Measurements from ENCODE around the gene TCEAL9. TPM values are rescaled to one million over a fixed set of nuclear protein-coding genes. Genes with fewer than 3 reads are reported as not detected.

TCEAL9 gene
- total RNA-seq = 93.4 and 105 TPM in 2 replicates

GRCh38 chrX:103356130-103356798 is at the start of gene TCEAL9:
TCEAL9 (plus strand) TSS chrX:103356506; CDS start chrX:103357685, 1,179 bp downstream.

GRCh38 chrX:103310555-103311398 is 45.5 kb upstream of the TCEAL9 start, which contains the start of gene BEX2:
BEX2 (minus strand) TSS chrX:103310990; CDS start chrX:103309976, 1,014 bp downstream.

GRCh38 chrX:103329991-103330390 is 26.3 kb upstream of the TCEAL9 start, which contains the start of gene TCEAL7:
TCEAL7 (plus strand) TSS chrX:103330239; CDS start chrX:103331404, 1,165 bp downstream.

GRCh38 chrX:103376118-103376978 is 20.0 kb downstream of the TCEAL9 start, which contains the start of gene BEX3:
BEX3 (plus strand) TSS chrX:103376538; CDS start chrX:103377522, 984 bp downstream.

Small RNAs within 50 kb of the gene (small RNA-seq; reads per million reads assigned to genes)
- not detected for gene Z92846.1

Other genes starting within 250 kb of the TCEAL9 start
- 15.7 and 17.0 TPM in 2 replicates for gene BEX4, start 141.4 kb upstream of the TCEAL9 start, total RNA-seq
- gene TCEAL8, start 101.4 kb upstream of the TCEAL9 start, total RNA-seq = 74.5 and 80.4 TPM in 2 replicates
- not detected in 2 replicates for gene TCEAL5, start 79.8 kb upstream of the TCEAL9 start, total RNA-seq
- gene BEX2, start 45.5 kb upstream of the TCEAL9 start, total RNA-seq = 0.38 TPM in 1 of 2 replicates, not detected in the other
- 1.5 and 4.2 TPM in 2 replicates for gene TCEAL7, start 26.3 kb upstream of the TCEAL9 start, total RNA-seq
- gene BEX3, start 20.0 kb downstream of the TCEAL9 start, total RNA-seq = 111 and 178 TPM in 2 replicates
- under 0.01 and 0.10 TPM in 2 replicates for gene RAB40A, start 163.0 kb downstream of the TCEAL9 start, total RNA-seq
- gene TCEAL4, start 229.0 kb downstream of the TCEAL9 start, total RNA-seq = 29.0 and 31.4 TPM in 2 replicates

Data from vein endothelial cell (primary cell).